Endothelial cell of umbilical vein (primary cell): ENCODE data around the gene SNX9. TPM values are rescaled to one million over a fixed set of nuclear protein-coding genes. Genes with fewer than 3 reads are reported as not detected.

Experiments used
- BruUV-seq: library from RNA; stranded (reverse); fragments of 400-500 nt; replicated peaks from 2 replicates; lab custom pipeline; 2021; lab: Mats Ljungman, UMichigan
- CTCF ChIA-PET: fragments of 300-600, 350-600 bp; sonication (Branson Sonifier 250); formaldehyde crosslinking; loops from one replicate; lab custom pipeline; 2021; ENCODE audit warnings: antibody characterized with exemption, inconsistent platforms; lab: Charles Lee
- POLR2A ChIA-PET: fragments of 300-600, 350-600 bp; sonication (Branson Sonifier 250); formaldehyde crosslinking; loops from one replicate; lab custom pipeline; 2021; ENCODE audit warnings: antibody characterized with exemption, inconsistent platforms; lab: Charles Lee
- DNase-seq: peaks from one replicate; pipeline ENCODE4 v3.0.0-alpha.2; 2011; ENCODE audit warnings: low read depth, low spot score
- FAIRE-seq: peaks from 2 replicates; lab custom pipeline; 2011; peaks lifted over from hg19 to GRCh38; lab: Jason Lieb, UNC
- H2AFZ ChIP-seq: 2 replicates; pipeline ENCODE4 v1.6.0; 2012; ENCODE audit warnings: low read depth, low read length, control low read depth, inconsistent platforms
- H3K27ac ChIP-seq: 2 replicates; pipeline ENCODE4 v1.5.1; 2011; ENCODE audit warnings: low read depth, mild to moderate bottlenecking, control low read depth, low read length, moderate library complexity; ENCODE audit not compliant: insufficient read depth
- H3K27me3 ChIP-seq, 2 experiments: 2 replicates each; pipeline versions ENCODE4 v1.6.0 to v1.6.1; 2011; ENCODE audit warnings: low read length in 2 of 2, mixed read lengths in 1 of 2; ENCODE audit not compliant: control insufficient read depth in 2 of 2, insufficient read depth in 2 of 2
- H3K36me3 ChIP-seq, 2 experiments: 2 replicates in 1 of 2; 3 replicates in 1 of 2; pipeline ENCODE4 v1.5.1; 2011; ENCODE audit warnings: low read length in 2 of 2, mild to moderate bottlenecking in 1 of 2, moderate library complexity in 1 of 2; ENCODE audit not compliant: control insufficient read depth in 2 of 2, insufficient read depth in 2 of 2; ENCODE audit errors: extremely low read depth in 1 of 2
- H3K4me1 ChIP-seq: 3 replicates; pipeline ENCODE4 v1.5.1; 2011; ENCODE audit warnings: mild to moderate bottlenecking, low read length; ENCODE audit not compliant: control insufficient read depth, insufficient read depth; ENCODE audit errors: extremely low read depth
- H3K4me2 ChIP-seq: 2 replicates; pipeline ENCODE4 v1.6.1; 2011; ENCODE audit warnings: low read length, control low read depth, mixed read lengths; ENCODE audit not compliant: insufficient read depth
- H3K4me3 ChIP-seq, 3 experiments: fragments of 200-600 bp in 1 of 3; sonication (generic), shearing (Covaris generic) in 1 of 3; replicated peaks in 1 of 3; 2 replicates each; pipeline ENCODE4 v1.5.1; 2011 to 2016; ENCODE audit warnings: control low read depth in 3 of 3, low read length in 3 of 3, mild to moderate bottlenecking in 2 of 3, inconsistent platforms in 1 of 3, low read depth in 1 of 3, moderate library complexity in 1 of 3; ENCODE audit not compliant: insufficient read depth in 1 of 3
- H3K79me2 ChIP-seq: 2 replicates; pipeline ENCODE4 v1.6.0; 2012; ENCODE audit warnings: low read length, inconsistent platforms; ENCODE audit not compliant: control insufficient read depth, insufficient read depth
- H3K9ac ChIP-seq: replicated peaks from 2 replicates; pipeline ENCODE3; 2011; ENCODE audit warnings: low read length, control low read depth; ENCODE audit not compliant: insufficient read depth; ENCODE audit errors: extremely low read depth
- H3K9me1 ChIP-seq: replicated peaks from 3 replicates; pipeline ENCODE4 v1.6.0; 2011; ENCODE audit warnings: mild to moderate bottlenecking, low read length; ENCODE audit not compliant: control insufficient read depth, insufficient read depth; ENCODE audit errors: extremely low read depth
- H3K9me3 ChIP-seq: replicated peaks from 2 replicates; pipeline ENCODE4 v1.5.1; 2012; ENCODE audit warnings: low read length, inconsistent platforms; ENCODE audit not compliant: control insufficient read depth, insufficient read depth
- H4K20me1 ChIP-seq: replicated peaks from 2 replicates; pipeline ENCODE3; 2011; ENCODE audit warnings: mild to moderate bottlenecking, low read length; ENCODE audit not compliant: control insufficient read depth, insufficient read depth; ENCODE audit errors: extremely low read depth
- EZH2 ChIP-seq: IDR thresholded peaks from 2 replicates; pipeline ENCODE4 v1.6.1; 2012; ENCODE audit warnings: borderline replicate concordance, low read depth, mild to moderate bottlenecking, moderate library complexity, low read length, inconsistent platforms; ENCODE audit not compliant: severe bottlenecking
- FOS ChIP-seq: IDR thresholded peaks from 2 replicates; pipeline ENCODE4 v1.6.1; 2011; ENCODE audit warnings: mild to moderate bottlenecking, low read length, moderate library complexity, borderline replicate concordance; ENCODE audit not compliant: insufficient read depth
- GATA2 ChIP-seq: IDR thresholded peaks from 2 replicates; pipeline ENCODE4 v1.7.0; 2011; ENCODE audit warnings: low read depth, mild to moderate bottlenecking, moderate library complexity, mixed read lengths, low read length; ENCODE audit not compliant: insufficient read length, insufficient read depth
- JUN ChIP-seq: IDR thresholded peaks from 2 replicates; pipeline ENCODE4 v1.6.1; 2011; ENCODE audit warnings: borderline replicate concordance, low read depth; ENCODE audit not compliant: insufficient read length, insufficient read depth
- MYC ChIP-seq: IDR thresholded peaks from one replicate; pipeline ENCODE4 v1.6.1; 2011; ENCODE audit warnings: mild to moderate bottlenecking, low read depth, low read length
- POLR2A ChIP-seq: IDR thresholded peaks from 2 replicates; pipeline ENCODE4 v1.6.1; 2012; ENCODE audit warnings: low read depth, mild to moderate bottlenecking, control low read depth, low read length
- POLR2AphosphoS5 ChIP-seq: IDR thresholded peaks from 2 replicates; pipeline ENCODE4 v1.6.1; 2012; ENCODE audit warnings: low read depth, mild to moderate bottlenecking, control low read depth, low read length, moderate library complexity; ENCODE audit not compliant: insufficient read depth
- dilution Hi-C: fragments of 300-500 bp; cut with MboI; formaldehyde crosslinking; loops from one replicate; pipeline ENCODE4 v1.15.0; 2019; ENCODE audit warnings: low sequenced_read_pairs; ENCODE audit not compliant: extremely low pct_ligation_motif_present
- intact Hi-C: fragments of 100-400 bp; cut with micrococcal nuclease; formaldehyde crosslinking; loops from one replicate; pipeline ENCODE4 v1.10.0; 2022
- polyA plus RNA-seq, 4 experiments: library from polyadenylated mRNA; depleted of rRNA in 3 of 4; stranded (reverse) in 3 of 4; unstranded in 1 of 4; fragments of >200 nt; gene quantifications; 2 replicates each; pipeline versions ENCODE4 v1.2.1 to v1.2.3, GENCODE V29; 2011 to 2012; ENCODE audit warnings: missing spikeins in 1 of 4
- total RNA-seq: library from RNA; stranded (reverse); gene quantifications from 2 replicates; pipeline ENCODE4 v1.2.3, GENCODE V29; 2021
- TF ChIP-seq, protein P1 (sequence below), 2 donors: IDR thresholded peaks; 1 replicate in 1 of 2; 2 replicates in 1 of 2; pipeline ENCODE4 v1.5.1; 2011; ENCODE audit warnings: low read length in 2 of 2, mild to moderate bottlenecking in 2 of 2, moderate library complexity in 2 of 2, control low read depth in 1 of 2, inconsistent platforms in 1 of 2, low read depth in 1 of 2; ENCODE audit not compliant: insufficient read depth in 1 of 2; ENCODE audit errors: extremely low read depth in 1 of 2
- TF ChIP-seq, protein P2 (sequence below): IDR thresholded peaks from 2 replicates; pipeline ENCODE4 v1.6.1; 2011; ENCODE audit not compliant: insufficient read depth, insufficient read length

Gene SNX9
- total and polyA plus RNA-seq, 2 donors (not counting 3 experiments of a cell fraction or from before 2014, with no cell fraction given), result 27.5 to 54.5 TPM

DNA sequence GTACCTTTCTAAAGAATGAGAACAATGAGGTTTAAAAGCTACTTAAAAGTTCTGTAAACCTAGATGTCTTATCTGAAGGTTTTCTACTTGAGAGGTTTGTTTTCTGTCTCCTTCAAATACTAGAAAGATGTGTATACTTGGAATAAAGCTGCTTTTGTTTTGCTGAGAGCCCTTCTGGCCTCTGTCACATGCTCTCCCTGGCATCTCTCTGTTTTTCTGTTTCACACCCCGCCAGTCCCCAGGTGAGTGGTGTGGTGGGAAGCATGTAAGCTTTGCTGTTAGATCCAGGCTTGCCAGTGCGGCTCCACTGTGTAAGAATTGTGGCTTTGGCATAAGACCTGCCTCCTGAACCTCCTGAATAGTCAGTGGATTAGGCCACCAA lies 56.8 kb downstream of the SNX9 start:
- H4K20me1 ChIP-seq, result no peaks in the 10 kb centered on the region
- no peaks in the 10 kb centered on the region for H3K27me3 ChIP-seq
- DNase-seq, result no peak
- H2AFZ ChIP-seq, result no peak overlapping the region
- H3K36me3 ChIP-seq, result peaks cover 12 to 14% of the 10 kb centered on the region in 2 experiments
- dilution Hi-C loops (no loop called here), intact Hi-C loops (loop anchor here (10.0 kb wide), 1 partner anchor 555 kb away; the partner anchor contains the start of gene TMEM242)
- H3K79me2 ChIP-seq, result peaks cover 8% of the 10 kb centered on the region
- H3K9ac ChIP-seq, result no peak overlapping the region
- no TSS peak for BruUV-seq
- CTCF ChIA-PET, result interaction anchor here (1.1 to 1.9 kb wide), 2 partner anchors 13 to 125 kb away, joined by 4 read pairs; no protein-coding TSS in a partner anchor
- no peak overlapping the region for H3K4me2 ChIP-seq
- H3K4me1 ChIP-seq, result peaks cover 2% of the 10 kb centered on the region
- H3K9me3 ChIP-seq, result no peaks in the 10 kb centered on the region
- no peaks in the 10 kb centered on the region for H3K9me1 ChIP-seq
- no peak for TF ChIP-seq POLR2A
- TF ChIP-seq, protein P1, sequence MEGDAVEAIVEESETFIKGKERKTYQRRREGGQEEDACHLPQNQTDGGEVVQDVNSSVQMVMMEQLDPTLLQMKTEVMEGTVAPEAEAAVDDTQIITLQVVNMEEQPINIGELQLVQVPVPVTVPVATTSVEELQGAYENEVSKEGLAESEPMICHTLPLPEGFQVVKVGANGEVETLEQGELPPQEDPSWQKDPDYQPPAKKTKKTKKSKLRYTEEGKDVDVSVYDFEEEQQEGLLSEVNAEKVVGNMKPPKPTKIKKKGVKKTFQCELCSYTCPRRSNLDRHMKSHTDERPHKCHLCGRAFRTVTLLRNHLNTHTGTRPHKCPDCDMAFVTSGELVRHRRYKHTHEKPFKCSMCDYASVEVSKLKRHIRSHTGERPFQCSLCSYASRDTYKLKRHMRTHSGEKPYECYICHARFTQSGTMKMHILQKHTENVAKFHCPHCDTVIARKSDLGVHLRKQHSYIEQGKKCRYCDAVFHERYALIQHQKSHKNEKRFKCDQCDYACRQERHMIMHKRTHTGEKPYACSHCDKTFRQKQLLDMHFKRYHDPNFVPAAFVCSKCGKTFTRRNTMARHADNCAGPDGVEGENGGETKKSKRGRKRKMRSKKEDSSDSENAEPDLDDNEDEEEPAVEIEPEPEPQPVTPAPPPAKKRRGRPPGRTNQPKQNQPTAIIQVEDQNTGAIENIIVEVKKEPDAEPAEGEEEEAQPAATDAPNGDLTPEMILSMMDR (IDR thresholded peaks at IDR 0.05; ENCODE audit: extremely low read depth in 1 of 2, insufficient read depth in 1 of 2, low read depth in 1 of 2, low read length in 2 of 2), result no peak
- TF ChIP-seq JUN, result no peak
- no peak for TF ChIP-seq POLR2AphosphoS5
- TF ChIP-seq GATA2, result no peak
- no peak for TF ChIP-seq FOS
- TF ChIP-seq EZH2, result no peak
- TF ChIP-seq, protein P2, sequence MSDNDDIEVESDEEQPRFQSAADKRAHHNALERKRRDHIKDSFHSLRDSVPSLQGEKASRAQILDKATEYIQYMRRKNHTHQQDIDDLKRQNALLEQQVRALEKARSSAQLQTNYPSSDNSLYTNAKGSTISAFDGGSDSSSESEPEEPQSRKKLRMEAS, result no peak
- no peak for TF ChIP-seq MYC
- H3K27ac ChIP-seq, result no peak overlapping the region
- H3K4me3 ChIP-seq, result no peak overlapping the region
- POLR2A ChIA-PET, result no interaction called here
- FAIRE-seq, result no peak
